Osteoblast (primary cell): ENCODE data around the gene NBPF1. TPM values are rescaled to one million over a fixed set of nuclear protein-coding genes. Genes with fewer than 3 reads are reported as not detected.
"Not testable (repeated sequence)": the region's sequence is repeated elsewhere in the genome, so short reads cannot be mapped to it uniquely, and the experiment has no call there.

Source experiments
- DNase-seq: peaks from one replicate; pipeline ENCODE4 v3.0.0; 2011; ENCODE audit warnings: low spot score, mixed read lengths; ENCODE audit not compliant: insufficient read length; ENCODE audit errors: missing footprints
- H2AFZ ChIP-seq: 2 replicates; pipeline ENCODE4 v1.6.0; 2011; ENCODE audit warnings: mild to moderate bottlenecking, low read length
- H3K27ac ChIP-seq: 2 replicates; pipeline ENCODE4 v1.5.1; 2011; ENCODE audit warnings: mild to moderate bottlenecking, low read depth, low read length, moderate library complexity
- H3K27me3 ChIP-seq: 2 replicates; pipeline ENCODE4 v1.6.0; 2012; ENCODE audit warnings: mild to moderate bottlenecking, control low read depth, inconsistent platforms, low read length, moderate library complexity; ENCODE audit not compliant: insufficient read depth
- H3K36me3 ChIP-seq: 2 replicates; pipeline ENCODE4 v1.5.1; 2011; ENCODE audit warnings: mild to moderate bottlenecking, low read length, control low read depth, moderate library complexity; ENCODE audit not compliant: insufficient read depth
- H3K4me1 ChIP-seq: 2 replicates; pipeline ENCODE4 v1.5.1; 2011; ENCODE audit warnings: mild to moderate bottlenecking, low read length, control low read depth, moderate library complexity; ENCODE audit not compliant: insufficient read depth
- H3K4me2 ChIP-seq: 2 replicates; pipeline ENCODE4 v1.6.0; 2011; ENCODE audit warnings: mild to moderate bottlenecking, low read length; ENCODE audit not compliant: insufficient read depth
- H3K4me3 ChIP-seq: fragments of 200-600 bp; sonication (generic); 3 replicates; pipeline ENCODE4 v1.5.1; 2012; ENCODE audit warnings: mild to moderate bottlenecking, low read length, inconsistent platforms; ENCODE audit not compliant: insufficient read depth
- H3K79me2 ChIP-seq: 2 replicates; pipeline ENCODE4 v1.6.0; 2012; ENCODE audit warnings: mild to moderate bottlenecking, low read length, control low read depth, inconsistent platforms; ENCODE audit not compliant: insufficient read depth
- H3K9me3 ChIP-seq: 2 replicates; pipeline ENCODE4 v1.5.1; 2011; ENCODE audit warnings: low read depth, low read length, control low read depth
- H4K20me1 ChIP-seq: 2 replicates; pipeline ENCODE4 v1.6.0; 2012; ENCODE audit warnings: mild to moderate bottlenecking, low read length, control low read depth; ENCODE audit not compliant: insufficient read depth
- total RNA-seq: library from RNA; depleted of rRNA; stranded (reverse); fragments of >200 nt; gene quantifications from 2 replicates; pipeline ENCODE4 v1.2.3, GENCODE V29; 2012

Gene NBPF1
- total RNA-seq, 1 donor = 54.6 TPM

DNA sequence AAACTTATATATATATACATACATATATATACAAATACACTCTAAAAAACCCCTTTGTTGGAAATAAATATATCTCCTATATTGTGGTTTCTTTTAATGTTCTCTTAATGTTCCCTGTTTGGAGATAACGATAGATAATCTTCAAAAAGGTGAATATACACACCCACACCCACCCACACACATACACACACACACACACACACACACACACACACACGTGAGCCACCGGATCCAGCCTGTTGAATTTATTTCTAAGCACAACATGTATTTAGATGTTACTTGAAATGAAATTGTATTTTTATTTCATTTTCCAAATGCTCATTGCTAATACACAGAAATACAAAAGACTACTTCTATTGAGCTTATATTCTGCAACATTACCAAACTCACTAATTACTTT is 14.0 kb downstream of the NBPF1 start:
- H3K27ac ChIP-seq, H2AFZ ChIP-seq, H4K20me1 ChIP-seq, H3K4me2 ChIP-seq, H3K36me3 ChIP-seq, H3K9me3 ChIP-seq, H3K79me2 ChIP-seq, DNase-seq, H3K4me1 ChIP-seq, H3K27me3 ChIP-seq, H3K4me3 ChIP-seq: not testable (repeated sequence)

GRCh38 chr1:16595216-16595615 is 18.1 kb downstream of the NBPF1 start:
- not testable (repeated sequence) for H3K4me1 ChIP-seq, H3K79me2 ChIP-seq, H3K27ac ChIP-seq, H3K27me3 ChIP-seq, H4K20me1 ChIP-seq, DNase-seq, H3K4me2 ChIP-seq, H3K4me3 ChIP-seq, H3K9me3 ChIP-seq, H3K36me3 ChIP-seq, H2AFZ ChIP-seq

DNA sequence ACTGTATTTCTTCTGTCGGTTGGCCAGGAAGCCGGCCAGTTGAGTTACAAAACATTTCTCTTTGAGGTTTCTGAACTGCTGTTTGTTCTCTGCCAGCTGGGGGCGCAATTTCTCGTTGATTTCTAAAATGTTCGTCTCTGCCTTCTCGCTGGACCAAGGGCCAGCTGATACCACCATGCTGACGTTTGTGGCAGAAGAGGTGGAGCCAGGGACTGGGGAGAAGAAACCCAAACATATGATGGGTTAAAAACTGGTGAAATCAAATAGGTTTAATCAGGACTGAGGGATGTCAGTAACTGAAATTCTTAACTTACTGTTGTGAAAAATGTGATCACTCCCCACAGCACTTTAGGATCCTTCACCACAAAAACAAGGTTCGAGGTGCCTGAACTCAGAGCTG is 21.5 kb downstream of the NBPF1 start:
- DNase-seq = not testable (repeated sequence)

GRCh38 chr1:16588081-16588480 is 25.3 kb downstream of the NBPF1 start:
- H4K20me1 ChIP-seq, H3K4me2 ChIP-seq, H3K27me3 ChIP-seq, H3K27ac ChIP-seq, H3K79me2 ChIP-seq, H3K9me3 ChIP-seq, H2AFZ ChIP-seq, DNase-seq, H3K36me3 ChIP-seq, H3K4me3 ChIP-seq, H3K4me1 ChIP-seq: not testable (repeated sequence)

More for the DNA sequence above, 21.5 kb downstream of the NBPF1 start:
- not testable (repeated sequence) for H3K4me3 ChIP-seq, H3K79me2 ChIP-seq, H3K27me3 ChIP-seq, H3K36me3 ChIP-seq, H4K20me1 ChIP-seq, H3K4me2 ChIP-seq, H3K4me1 ChIP-seq, H3K27ac ChIP-seq, H3K9me3 ChIP-seq, H2AFZ ChIP-seq

DNA sequence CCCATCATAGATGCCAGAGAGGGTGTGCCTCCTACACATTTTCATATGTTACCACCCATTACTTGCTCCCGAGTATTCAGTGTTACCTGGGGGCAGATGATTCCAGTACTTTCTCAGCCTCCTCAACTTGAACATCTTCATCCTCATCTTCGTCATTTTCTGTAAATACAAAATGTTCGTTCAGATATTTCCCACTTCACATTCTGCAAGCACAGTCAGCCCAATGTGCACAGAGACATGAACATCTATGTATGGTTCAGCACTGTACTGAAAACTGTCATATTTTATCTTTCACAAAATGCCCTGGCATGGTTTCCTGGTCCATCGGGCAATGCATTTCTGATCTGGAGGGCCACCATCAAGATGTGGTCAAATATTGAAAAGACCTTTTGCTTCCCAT is 25.7 kb downstream of the NBPF1 start:
- H3K79me2 ChIP-seq, H3K4me3 ChIP-seq, DNase-seq, H3K27me3 ChIP-seq, H2AFZ ChIP-seq, H3K27ac ChIP-seq, H3K4me1 ChIP-seq, H4K20me1 ChIP-seq, H3K36me3 ChIP-seq, H3K9me3 ChIP-seq, H3K4me2 ChIP-seq: not testable (repeated sequence)

GRCh38 chr1:16565324-16565723 is 48.0 kb downstream of the NBPF1 start:
- H3K4me2 ChIP-seq, H3K4me1 ChIP-seq, H3K79me2 ChIP-seq, H3K27ac ChIP-seq, DNase-seq, H4K20me1 ChIP-seq, H3K9me3 ChIP-seq, H3K27me3 ChIP-seq, H2AFZ ChIP-seq, H3K36me3 ChIP-seq, H3K4me3 ChIP-seq: not testable (repeated sequence)

- not testable (repeated sequence) for H3K27me3 ChIP-seq, H4K20me1 ChIP-seq, H3K4me1 ChIP-seq, DNase-seq, H3K4me3 ChIP-seq, H3K9me3 ChIP-seq, H3K4me2 ChIP-seq, H3K79me2 ChIP-seq, H3K36me3 ChIP-seq, H2AFZ ChIP-seq, H3K27ac ChIP-seq
These were observed 52.3 kb downstream of the NBPF1 start for GRCh38 chr1:16561035-16561434.

DNA sequence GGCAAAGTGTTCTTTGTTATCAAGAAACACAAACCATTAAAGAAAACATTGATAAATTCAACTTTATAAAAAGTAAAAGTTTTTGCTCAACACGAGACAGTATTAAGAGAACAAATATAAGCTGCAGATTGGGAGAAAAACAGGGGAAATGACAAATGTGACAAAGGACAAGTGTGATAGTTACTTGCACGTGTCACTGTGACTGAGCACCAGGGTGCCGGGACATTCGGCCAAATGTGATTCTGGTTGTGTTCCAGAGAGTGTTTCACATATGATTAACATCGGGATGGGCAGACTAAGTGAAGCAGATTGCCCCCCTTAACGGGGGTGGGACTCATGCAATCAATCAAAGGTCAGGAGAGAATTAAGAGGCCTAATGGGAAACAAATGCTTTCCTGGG is 52.9 kb downstream of the NBPF1 start:
- H2AFZ ChIP-seq, DNase-seq, H3K9me3 ChIP-seq, H3K36me3 ChIP-seq, H3K27me3 ChIP-seq, H3K4me3 ChIP-seq, H3K27ac ChIP-seq, H3K4me1 ChIP-seq, H4K20me1 ChIP-seq, H3K79me2 ChIP-seq, H3K4me2 ChIP-seq: not testable (repeated sequence)

DNA sequence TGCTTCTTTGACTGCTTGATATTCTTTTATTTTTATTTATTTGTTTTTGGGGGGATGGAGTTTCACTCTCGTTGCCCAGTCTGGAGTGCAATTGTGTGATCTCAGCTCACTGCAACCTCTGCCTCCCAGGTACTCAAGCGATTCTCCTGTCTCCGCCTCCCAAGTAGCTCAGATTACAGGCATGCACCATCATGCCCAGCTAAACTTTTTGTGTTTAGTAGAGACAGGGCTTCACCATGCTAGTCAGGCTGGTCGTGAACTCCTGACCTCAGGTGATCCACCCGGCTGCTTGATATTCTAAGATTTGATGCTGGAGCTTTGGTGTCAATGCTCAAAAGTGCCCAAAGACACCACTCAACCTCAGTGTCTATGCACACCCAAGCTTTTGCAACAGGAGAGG is 53.7 kb downstream of the NBPF1 start:
- H3K27ac ChIP-seq, H3K79me2 ChIP-seq, H3K4me1 ChIP-seq, DNase-seq, H3K4me3 ChIP-seq, H3K4me2 ChIP-seq, H3K27me3 ChIP-seq, H4K20me1 ChIP-seq, H3K36me3 ChIP-seq, H2AFZ ChIP-seq, H3K9me3 ChIP-seq: not testable (repeated sequence)
